GM18499 (cell line): ENCODE data around the gene FLOT1.

Experiments used
- ATAC-seq: cut with Tn5 transposase; IDR thresholded peaks from one replicate; pipeline ENCODE4 v1.9.1; 2021; ENCODE audit warnings: moderate number of reproducible peaks; ENCODE audit not compliant: insufficient read depth, unreplicated experiment

The FLOT1 gene

GRCh38 chr6:30748851-30749540 lies 6.5 kb upstream of the FLOT1 start:
- no peak for ATAC-seq

- ATAC-seq: no peak
Measured at GRCh38 chr6:30747902-30748769, 5.6 kb upstream of the FLOT1 start.

- no peak for ATAC-seq
Measured at GRCh38 chr6:30747300-30747687, 4.8 kb upstream of the FLOT1 start.

GRCh38 chr6:30744054-30744805 lies 1.7 kb upstream of the FLOT1 start, which contains the start of gene IER3:
TSS of gene IER3 (minus strand) at chr6:30744547. CDS start at chr6:30744518, 29 bp downstream.
- ATAC-seq: no peak

- no peak for ATAC-seq
Measured at GRCh38 chr6:30743099-30744053, 889 bp upstream of the FLOT1 start.

GRCh38 chr6:30741789-30742315 lies 635 bp downstream of the FLOT1 start:
- ATAC-seq: no peak

GRCh38 chr6:30741063-30741779 lies 1.3 kb downstream of the FLOT1 start:
- ATAC-seq: no peak

- ATAC-seq: no peak
Measured at GRCh38 chr6:30740540-30740870, 2.0 kb downstream of the FLOT1 start.

- ATAC-seq: no peak
Measured at GRCh38 chr6:30738532-30738931, 4.0 kb downstream of the FLOT1 start.

- no peak for ATAC-seq
Measured at GRCh38 chr6:30735668-30736314, 6.7 kb downstream of the FLOT1 start.

- ATAC-seq: no peak
Measured at GRCh38 chr6:30732237-30732943, 10.1 kb downstream of the FLOT1 start.

- ATAC-seq: no peak
Measured at GRCh38 chr6:30730601-30731435, 11.7 kb downstream of the FLOT1 start.

- no peak for ATAC-seq
Measured at GRCh38 chr6:30727920-30728553, 14.4 kb downstream of the FLOT1 start.

GRCh38 chr6:30726506-30727413 lies 15.7 kb downstream of the FLOT1 start:
- no peak for ATAC-seq

GRCh38 chr6:30725713-30726505 lies 16.6 kb downstream of the FLOT1 start:
- ATAC-seq: no peak
